Vagina (tissue), 2 donors: ENCODE measurements around the gene ANXA10.
"Not testable (repeated sequence)": the region's sequence is repeated elsewhere in the genome, so short reads cannot be mapped to it uniquely, and the experiment has no call there.

ENCODE experiments used
- POLR2A ChIP-seq, 2 donors: fragments of 450-650 bp; IDR thresholded peaks; one replicate each; pipeline ENCODE4 v1.6.1; 2017; ENCODE audit warnings: antibody characterized with exemption in 2 of 2, mild to moderate bottlenecking in 2 of 2, moderate library complexity in 2 of 2
- POLR2AphosphoS5 ChIP-seq, 2 donors: sonication (generic); formaldehyde crosslinking; IDR thresholded peaks; one replicate each; pipeline ENCODE4 v1.9.0; 2017; ENCODE audit warnings: antibody characterized with exemption in 2 of 2, mild to moderate bottlenecking in 2 of 2, low read depth in 1 of 2; ENCODE audit not compliant: insufficient read depth in 1 of 2
- TF ChIP-seq, protein P1 (sequence below), 3 experiments: fragments of 450-650 bp in 2 of 3; fragments of 200-600 bp in 1 of 3; sonication (generic) in 1 of 3; IDR thresholded peaks; one replicate each; pipeline ENCODE4 v1.5.1; 2017 to 2019; ENCODE audit warnings: antibody characterized with exemption in 3 of 3, mild to moderate bottlenecking in 2 of 3, moderate library complexity in 2 of 3

DNA sequence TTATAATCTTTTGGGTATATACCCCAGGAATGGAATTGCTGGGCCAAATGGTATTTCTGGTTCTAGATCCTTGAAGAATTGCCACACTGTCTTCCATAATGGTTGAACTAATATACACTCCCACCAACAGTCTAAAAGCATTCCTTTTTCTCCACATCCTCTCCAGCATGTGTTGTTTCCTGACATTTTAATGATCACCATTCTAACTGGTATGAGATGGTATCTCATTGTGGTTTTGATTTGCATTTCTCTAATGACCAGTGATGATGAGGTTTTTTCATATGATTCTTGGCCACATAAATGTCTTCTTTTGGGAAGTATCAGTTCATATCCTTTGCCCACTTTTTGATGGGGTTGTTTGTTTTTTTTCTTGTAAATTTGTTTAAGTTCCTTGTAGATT, 121.2 kb downstream of the ANXA10 start:
- TF ChIP-seq, protein P1, sequence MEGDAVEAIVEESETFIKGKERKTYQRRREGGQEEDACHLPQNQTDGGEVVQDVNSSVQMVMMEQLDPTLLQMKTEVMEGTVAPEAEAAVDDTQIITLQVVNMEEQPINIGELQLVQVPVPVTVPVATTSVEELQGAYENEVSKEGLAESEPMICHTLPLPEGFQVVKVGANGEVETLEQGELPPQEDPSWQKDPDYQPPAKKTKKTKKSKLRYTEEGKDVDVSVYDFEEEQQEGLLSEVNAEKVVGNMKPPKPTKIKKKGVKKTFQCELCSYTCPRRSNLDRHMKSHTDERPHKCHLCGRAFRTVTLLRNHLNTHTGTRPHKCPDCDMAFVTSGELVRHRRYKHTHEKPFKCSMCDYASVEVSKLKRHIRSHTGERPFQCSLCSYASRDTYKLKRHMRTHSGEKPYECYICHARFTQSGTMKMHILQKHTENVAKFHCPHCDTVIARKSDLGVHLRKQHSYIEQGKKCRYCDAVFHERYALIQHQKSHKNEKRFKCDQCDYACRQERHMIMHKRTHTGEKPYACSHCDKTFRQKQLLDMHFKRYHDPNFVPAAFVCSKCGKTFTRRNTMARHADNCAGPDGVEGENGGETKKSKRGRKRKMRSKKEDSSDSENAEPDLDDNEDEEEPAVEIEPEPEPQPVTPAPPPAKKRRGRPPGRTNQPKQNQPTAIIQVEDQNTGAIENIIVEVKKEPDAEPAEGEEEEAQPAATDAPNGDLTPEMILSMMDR (IDR thresholded peaks at IDR 0.05), result not testable (repeated sequence)
- not testable (repeated sequence) for TF ChIP-seq POLR2A (IDR thresholded peaks at IDR 0.05); POLR2AphosphoS5 (IDR thresholded peaks at IDR 0.05; ENCODE audit: insufficient read depth in 1 of 2, low read depth in 1 of 2)
